SW 1271 (cell line): ENCODE measurements around the gene SPTSSA.
"Not testable (repeated sequence)": the region's sequence is repeated elsewhere in the genome, so short reads cannot be mapped to it uniquely, and the experiment has no call there.

ENCODE experiments used
- DNase-seq, 2 experiments: peaks; one replicate each; lab custom pipeline; 2025; lab: John Stamatoyannopoulos, UW

Gene SPTSSA

GRCh38 chr14:34472706-34473279 is 10.8 kb upstream of the SPTSSA start:
- DNase-seq = no peak

- DNase-seq = no peak
These were observed 8.3 kb upstream of the SPTSSA start for GRCh38 chr14:34470319-34470718.

- DNase-seq = no peak
These were observed 4.7 kb upstream of the SPTSSA start for GRCh38 chr14:34466691-34467090.

- DNase-seq = no peak
These were observed 3.2 kb upstream of the SPTSSA start for GRCh38 chr14:34465069-34465859.

GRCh38 chr14:34463598-34463961 is 1.5 kb upstream of the SPTSSA start:
- DNase-seq = no peak

GRCh38 chr14:34461334-34462131 is 507 bp downstream of the SPTSSA start:
- DNase-seq = peak in 1 of 2 experiments; percentile 39

GRCh38 chr14:34460841-34461240 is 1.2 kb downstream of the SPTSSA start:
- DNase-seq = no peak

GRCh38 chr14:34460295-34460694 is 1.7 kb downstream of the SPTSSA start:
- no peak for DNase-seq

GRCh38 chr14:34457186-34457585 is 4.9 kb downstream of the SPTSSA start:
- DNase-seq = no peak

GRCh38 chr14:34453226-34453625 is 8.8 kb downstream of the SPTSSA start:
- DNase-seq = no peak

- DNase-seq = no peak
These were observed 9.7 kb downstream of the SPTSSA start for GRCh38 chr14:34452258-34452822.

- no peak for DNase-seq
These were observed 11.1 kb downstream of the SPTSSA start for GRCh38 chr14:34450958-34451357.

GRCh38 chr14:34450542-34450915 is 11.5 kb downstream of the SPTSSA start:
- DNase-seq = no peak

- no peak for DNase-seq
These were observed 12.1 kb downstream of the SPTSSA start for GRCh38 chr14:34449819-34450541.

- DNase-seq = no peak
These were observed 22.9 kb downstream of the SPTSSA start for GRCh38 chr14:34439090-34439489.

- no peak for DNase-seq
These were observed 23.6 kb downstream of the SPTSSA start for GRCh38 chr14:34438438-34438837.

GRCh38 chr14:34437729-34438080 is 24.3 kb downstream of the SPTSSA start:
- no peak for DNase-seq

- no peak for DNase-seq
These were observed 24.9 kb downstream of the SPTSSA start for GRCh38 chr14:34436960-34437728.

GRCh38 chr14:34436118-34436905 is 25.7 kb downstream of the SPTSSA start:
- DNase-seq = no peak

- DNase-seq = no peak
These were observed 28.1 kb downstream of the SPTSSA start for GRCh38 chr14:34433957-34434356.

- not testable (repeated sequence) for DNase-seq
These were observed 34.0 kb downstream of the SPTSSA start for GRCh38 chr14:34428102-34428466.
